NCI-H226 (cell line): Measurements from ENCODE around the gene FAM47E.

ENCODE experiments used
- DNase-seq: peaks from one replicate; pipeline ENCODE4 v3.0.0-alpha.2; 2015

The FAM47E gene

DNA sequence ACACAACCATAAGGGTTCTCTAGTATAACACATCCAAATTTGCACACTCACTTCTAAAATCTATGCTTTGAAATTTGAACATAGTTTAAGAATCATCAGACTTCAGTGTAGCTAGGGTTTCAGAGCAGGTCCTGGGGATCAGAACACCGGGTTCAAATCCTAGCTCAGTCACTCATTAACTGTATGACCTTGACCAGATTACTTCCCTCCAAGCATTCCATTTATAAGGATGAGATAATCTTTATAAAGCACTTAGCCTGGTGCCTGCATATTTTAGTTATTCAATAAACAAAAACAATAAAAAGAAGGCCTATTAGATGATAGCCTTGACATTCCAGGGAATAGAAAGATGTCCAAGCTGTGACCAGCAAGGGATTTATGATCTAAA is 50.2 kb downstream of the FAM47E start:
- DNase-seq, result no peak

- no peak for DNase-seq
Measured at GRCh38 chr4:76302826-76303438, 51.4 kb downstream of the FAM47E start.

GRCh38 chr4:76305033-76305687 is 53.6 kb downstream of the FAM47E start:
- DNase-seq, result no peak

GRCh38 chr4:76305971-76306881 is 54.7 kb downstream of the FAM47E start, which contains the start of gene STBD1:
Gene STBD1, plus strand, starts transcription at chr4:76306733. Its CDS starts 37 bp downstream, at chr4:76306770.
- peak; percentile 56 for DNase-seq

DNA sequence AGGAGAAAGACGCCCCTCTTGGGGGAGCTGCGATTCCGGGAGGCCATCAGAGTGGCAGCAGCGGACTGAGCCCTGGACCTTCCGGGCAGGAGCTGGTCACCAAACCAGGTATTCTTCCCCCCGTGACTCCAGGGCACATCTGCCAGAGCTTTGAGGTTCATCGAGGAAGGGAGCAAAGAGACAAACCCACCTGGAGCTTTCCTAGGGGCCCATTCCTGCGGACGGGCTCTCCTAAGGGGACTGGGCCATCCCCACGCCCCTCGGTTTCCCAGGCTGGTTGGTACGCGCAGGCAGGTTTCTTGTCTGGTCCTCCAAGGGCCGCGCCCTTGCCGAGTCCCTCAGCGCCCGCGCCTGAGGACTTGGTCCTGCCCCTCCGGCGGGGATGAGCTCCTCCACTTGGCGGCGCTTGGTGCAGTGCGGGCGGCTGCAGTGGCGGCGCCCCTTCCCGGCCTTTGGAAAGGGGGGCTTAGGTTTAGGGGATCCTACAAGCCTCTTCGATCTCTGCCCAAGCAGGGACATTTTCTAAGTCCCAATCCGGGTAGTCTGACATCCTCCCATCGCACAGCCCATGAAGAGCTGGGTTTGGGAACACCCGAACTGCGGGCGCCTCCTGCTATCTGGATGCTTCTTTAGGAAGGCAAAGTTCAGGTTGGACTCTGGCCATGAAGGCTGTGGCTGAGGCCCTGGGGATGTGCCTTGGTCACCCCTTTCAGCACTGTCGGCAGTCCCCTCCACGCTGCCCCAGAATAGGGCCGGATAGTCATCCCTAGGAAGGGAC is 55.5 kb downstream of the FAM47E start:
- DNase-seq, result no peak

DNA sequence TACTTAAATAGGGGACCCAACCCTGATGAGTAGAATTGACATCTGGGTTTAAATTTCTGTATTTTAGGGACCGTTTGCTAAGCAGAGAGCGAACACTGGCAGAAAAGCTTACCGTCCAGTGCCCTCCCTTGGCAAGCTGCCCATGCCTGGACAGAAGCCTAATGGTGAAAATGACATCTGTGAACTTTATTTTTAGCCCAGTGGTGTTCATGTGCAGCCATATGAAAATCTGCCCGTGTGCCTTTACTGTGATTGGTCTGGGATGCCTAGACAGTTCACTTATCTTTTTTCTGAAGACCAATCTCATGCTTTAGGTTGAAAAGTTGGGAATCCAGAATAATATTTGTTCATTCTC is 56.1 kb downstream of the FAM47E start:
- DNase-seq, result no peak

DNA sequence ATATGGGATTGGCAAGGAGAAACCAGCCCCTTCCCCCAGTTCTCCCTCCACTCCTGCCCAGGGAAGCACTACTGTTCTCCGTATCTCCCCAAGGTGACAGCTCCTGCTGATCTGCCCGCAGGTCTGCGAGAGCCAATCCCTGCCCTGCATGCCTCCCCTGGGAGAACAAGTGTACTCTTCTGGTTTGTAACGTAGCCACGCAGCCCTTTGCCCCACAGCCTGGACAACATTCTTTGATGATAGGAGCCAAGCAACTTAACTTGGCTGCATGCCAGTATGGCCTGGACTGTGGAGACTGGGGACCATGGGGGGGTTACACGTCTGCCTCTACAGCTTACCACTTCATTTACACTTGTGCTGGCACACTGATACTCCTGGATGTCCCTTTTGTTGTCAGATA is 57.0 kb downstream of the FAM47E start:
- no peak for DNase-seq

DNA sequence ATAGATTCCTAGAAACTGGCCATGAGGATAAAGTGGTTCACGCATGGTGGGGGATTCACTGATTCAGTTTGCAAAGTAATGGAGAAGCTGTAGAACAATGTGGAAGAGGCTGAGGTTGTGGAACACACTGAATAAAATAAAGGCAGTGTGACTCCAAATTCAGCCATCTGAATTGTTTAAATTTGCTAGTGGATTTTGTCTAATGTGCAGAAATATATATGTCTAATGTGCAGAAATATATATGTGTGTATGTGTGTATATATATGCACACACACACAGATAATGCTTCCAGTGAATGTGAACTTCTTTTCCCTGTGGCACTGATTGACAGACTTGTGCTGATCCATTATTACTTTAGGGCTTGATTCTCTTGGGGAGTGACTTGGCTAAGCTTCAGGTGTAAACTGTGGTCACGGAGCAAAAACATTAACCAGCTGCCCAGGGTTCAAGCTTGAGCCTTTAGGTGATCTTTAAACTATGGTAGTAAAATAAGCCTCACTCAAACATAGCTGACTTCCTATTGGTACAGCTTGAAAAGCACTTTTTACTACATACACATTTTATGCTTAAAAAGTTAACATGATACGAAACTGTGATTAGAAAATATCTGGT is 58.5 kb downstream of the FAM47E start:
- DNase-seq, result no peak

- no peak for DNase-seq
Measured at GRCh38 chr4:76310683-76311082, 59.2 kb downstream of the FAM47E start.

GRCh38 chr4:76311896-76312331 is 60.4 kb downstream of the FAM47E start:
- no peak for DNase-seq

DNA sequence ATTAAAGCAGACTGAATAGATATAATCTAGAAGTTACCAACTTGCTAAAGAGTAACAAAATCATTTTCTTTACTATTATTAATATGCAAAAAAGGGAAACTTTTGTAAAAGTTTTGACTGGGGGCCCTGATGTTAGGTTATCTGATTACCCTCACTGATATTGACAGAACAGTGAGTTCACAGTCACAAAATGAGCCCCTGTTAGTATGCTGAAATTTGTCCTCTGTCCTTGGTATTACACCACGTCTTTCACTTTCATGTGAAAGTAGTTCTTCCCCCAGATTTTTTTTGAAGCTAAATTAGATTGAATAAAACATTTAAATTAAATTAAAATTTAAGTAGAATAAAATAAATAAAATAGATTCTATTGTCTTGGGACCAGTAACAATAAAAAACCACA is 60.9 kb downstream of the FAM47E start:
- DNase-seq, result no peak

GRCh38 chr4:76313547-76313946 is 62.0 kb downstream of the FAM47E start:
- DNase-seq, result no peak

DNA sequence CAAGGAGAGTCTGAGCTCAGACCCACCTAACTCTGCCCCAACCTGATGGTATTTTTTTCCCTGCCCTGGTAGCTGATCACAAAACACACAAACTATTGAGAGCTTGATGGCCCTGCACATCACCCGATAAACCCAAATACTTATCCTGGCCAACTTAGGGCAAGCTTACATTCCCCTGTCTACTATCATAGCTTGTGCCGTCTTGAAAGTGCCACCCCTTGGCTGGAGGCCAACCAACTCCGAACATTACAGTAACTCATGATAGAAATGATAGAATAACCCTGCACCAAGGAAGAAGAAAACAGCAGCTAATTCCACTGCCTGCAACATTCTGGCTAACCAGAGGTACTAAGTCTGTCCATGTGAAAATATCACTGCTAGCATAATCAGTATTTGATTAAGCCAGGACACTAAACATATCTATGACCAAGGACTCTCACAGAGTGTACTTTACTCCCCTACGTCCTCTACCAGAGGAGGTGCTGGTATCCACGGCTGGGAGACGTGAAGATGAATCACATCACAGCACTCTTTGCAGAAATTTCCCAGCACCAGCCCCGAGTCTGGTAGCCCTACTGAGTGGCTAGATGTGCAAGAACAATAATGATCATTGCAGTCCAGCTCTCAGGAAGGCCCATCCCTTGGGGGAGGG is 63.9 kb downstream of the FAM47E start:
- no peak for DNase-seq

DNA sequence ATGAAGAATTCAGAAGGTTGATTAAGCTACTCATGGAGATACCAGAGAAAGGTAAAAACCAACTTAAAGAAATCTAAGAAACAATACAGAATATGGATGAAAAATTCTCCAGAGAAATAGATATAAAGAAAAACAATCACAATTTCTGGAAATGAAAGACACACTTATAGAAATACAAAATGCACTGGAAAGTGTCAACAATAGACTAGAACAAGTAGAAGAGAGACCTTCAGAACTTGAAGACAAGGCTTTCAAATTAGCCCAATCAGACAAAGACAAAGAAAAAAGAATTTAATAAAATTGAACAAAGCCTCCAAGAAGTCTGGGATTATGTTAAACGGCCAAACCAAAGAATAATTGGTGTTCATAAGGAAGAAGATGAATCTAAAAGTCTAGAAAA is 64.6 kb downstream of the FAM47E start:
- DNase-seq, result no peak

- no peak for DNase-seq
Measured at GRCh38 chr4:76322236-76322635, 70.7 kb downstream of the FAM47E start.

DNA sequence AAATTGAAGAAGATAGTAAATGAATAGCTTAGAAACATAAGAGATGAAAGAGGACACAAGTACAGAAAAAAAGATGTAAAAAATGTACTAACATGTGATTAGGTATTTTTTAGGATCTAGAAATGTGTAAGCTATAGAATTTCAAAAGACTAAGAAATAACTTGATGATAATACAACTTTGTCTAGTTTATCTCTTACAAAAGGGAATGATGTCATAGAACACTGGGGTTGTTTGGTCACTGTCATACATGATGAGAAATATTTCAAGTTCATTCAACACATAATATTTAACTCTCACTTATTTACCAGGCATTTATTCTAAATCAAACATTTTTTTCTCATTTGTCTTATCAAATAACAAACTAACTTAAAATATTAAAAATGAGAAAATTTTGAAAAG is 73.6 kb downstream of the FAM47E start:
- DNase-seq, result no peak

DNA sequence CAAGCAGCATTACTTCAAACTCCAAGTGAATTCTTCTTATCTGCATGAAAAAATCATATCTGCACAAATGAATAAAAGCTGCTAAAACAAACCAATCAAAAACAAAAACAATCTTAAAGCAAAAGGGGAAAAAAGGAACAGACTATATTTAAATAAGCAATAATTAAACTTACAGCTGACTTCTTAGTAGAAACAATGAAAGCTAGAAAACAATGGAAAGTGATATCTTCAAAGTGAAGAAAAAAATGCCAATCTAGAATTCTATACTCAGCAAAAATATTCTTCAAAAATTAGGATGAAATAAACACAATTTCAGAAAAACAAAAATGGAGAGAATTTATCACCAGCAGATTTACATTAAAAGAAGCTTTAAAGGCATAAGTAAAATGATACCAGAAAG is 75.0 kb downstream of the FAM47E start:
- no peak for DNase-seq
